ENCODE measurements around the gene LPAR5.
A peak's percentile ranks its signal among the peaks of the same experiment; 100 is the strongest.

Gene LPAR5

DNA sequence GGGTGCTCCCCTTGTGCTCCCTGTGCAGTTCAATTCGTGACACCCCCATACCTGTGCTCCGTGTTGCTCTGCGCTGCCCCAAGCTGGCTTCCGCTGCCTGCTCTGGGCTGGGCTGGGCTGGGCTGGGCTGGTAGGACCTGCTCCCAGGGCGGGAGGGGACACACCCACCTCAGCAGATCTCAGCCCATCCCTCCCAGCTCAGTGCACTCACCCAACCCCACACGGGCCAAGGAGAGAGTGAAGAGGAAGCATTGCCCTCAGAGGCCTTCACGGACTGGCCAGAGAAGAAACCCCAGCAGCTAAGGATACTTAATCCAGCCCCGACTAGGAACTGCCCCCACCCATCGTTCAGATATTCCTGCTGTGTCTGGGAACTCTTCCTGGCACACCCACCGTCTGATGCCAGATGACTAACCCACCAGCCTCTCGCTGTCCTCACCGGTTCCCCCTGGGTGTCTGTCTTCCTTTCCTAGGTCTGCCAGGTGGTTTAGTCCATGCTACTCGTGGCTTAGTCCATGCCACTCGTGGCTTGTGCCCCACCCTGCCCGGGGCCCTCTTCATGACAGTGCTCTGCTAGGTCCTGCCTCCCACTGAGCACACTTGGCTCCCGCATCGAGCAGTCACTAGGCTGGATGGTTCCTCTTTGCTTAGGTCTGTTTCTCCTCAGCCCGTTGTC, at the start of gene LPAR5:
Gene LPAR5, minus strand, starts transcription at position 104 of the 676 bp plus-strand sequence. CDS start 14,711 bp downstream, outside the sequence.
- no peak for DNase-seq

DNA sequence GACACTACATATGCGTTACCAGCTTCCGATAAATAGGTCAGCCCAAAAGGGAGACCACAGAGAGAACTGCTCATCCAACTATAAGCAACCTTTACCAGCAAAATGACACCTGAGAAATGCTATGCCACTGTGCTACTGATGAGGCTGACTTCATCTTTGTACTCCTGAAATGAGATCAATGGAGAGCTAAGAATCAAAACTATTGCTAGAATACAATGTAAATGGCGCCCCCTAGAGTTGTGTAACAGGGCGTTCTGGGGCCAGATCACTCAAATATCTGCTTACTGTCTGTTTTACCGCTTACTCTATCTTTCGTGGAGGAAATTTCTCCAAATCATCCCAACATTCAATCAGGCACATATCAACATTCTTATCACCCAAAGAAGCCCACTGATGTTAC, 48.9 kb upstream of the LPAR5 start:
- peak; percentile 21 to 47 for DNase-seq

DNA sequence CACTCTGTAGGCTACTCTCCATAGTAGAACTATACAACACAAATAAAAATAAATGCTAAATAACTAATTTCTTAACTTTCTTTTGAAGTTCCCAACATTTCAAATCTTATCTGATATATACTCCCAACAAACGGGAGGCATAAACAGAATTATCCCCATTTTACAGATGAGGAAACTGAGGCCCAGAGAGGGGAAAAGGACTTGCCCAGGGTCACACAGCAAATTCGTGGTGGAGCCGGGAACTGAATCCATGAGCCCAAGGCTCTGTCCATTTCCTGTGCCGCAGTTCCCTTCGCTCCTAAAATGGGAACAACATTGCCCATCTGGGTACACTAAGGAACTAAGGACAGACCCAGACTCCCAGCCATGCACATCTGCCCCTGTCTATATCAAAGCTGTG, 41.2 kb upstream of the LPAR5 start:
- DNase-seq: no peak

DNA sequence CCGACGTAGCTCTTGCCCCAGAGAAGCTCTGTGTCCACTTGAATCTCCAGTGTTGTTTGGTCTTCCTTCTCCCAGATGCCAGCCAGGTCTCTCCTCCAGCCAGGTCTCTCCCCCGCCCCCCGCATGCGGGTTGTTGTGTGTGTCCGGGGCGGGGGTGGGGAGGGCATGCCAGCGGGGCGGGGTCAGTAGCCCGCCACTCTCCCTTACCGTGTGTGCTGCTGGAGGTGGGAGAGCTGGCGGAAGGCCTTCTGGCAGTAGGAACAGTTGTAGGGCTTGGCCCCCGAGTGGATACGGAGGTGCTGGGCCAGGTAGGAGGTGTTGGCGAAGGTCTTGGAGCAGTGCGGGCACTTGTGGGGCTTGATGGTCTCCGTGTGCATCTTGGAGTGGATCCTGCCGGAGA, 36.4 kb upstream of the LPAR5 start:
- no peak for DNase-seq

- no peak for DNase-seq
Observed at GRCh38 chr12:6667559-6668210, 31.9 kb upstream of the LPAR5 start.

DNA sequence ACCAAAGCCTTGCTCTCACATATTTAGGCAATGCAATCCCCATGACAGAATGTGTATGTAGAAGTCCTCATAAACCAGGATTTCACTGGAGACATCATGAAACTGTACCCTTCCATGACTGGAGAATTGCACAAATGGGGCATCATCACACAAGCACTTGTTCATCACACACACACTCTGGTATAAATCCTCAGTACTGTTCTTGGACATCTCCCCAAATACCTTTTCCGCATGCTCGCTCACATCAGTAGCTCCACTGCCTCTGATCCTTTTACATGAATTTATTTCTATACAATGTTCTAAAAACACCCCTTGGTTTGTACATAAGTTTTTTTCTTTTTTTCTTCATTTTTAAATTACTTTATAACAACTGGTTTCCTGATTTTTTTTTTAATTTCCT, 30.5 kb upstream of the LPAR5 start:
- DNase-seq: no peak

DNA sequence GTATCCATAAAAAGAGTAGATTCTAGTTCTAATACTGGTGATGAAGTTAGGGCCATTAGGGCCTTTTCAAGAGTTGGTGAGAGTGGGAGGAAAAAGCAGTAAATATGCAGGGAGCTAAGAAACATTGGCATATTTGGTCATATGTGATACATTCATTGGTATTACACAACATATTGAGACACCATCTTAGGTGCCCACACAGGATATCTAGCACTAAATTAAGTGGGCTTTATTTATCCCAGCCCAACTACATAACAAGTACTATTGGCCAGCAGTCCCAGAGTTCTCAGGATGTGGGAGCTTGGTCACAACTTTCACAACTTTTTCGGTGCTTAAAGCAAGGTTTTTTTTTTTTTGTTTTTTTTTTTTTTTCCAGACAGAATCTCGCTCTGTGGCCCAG, 29.1 kb upstream of the LPAR5 start:
- DNase-seq: no peak

DNA sequence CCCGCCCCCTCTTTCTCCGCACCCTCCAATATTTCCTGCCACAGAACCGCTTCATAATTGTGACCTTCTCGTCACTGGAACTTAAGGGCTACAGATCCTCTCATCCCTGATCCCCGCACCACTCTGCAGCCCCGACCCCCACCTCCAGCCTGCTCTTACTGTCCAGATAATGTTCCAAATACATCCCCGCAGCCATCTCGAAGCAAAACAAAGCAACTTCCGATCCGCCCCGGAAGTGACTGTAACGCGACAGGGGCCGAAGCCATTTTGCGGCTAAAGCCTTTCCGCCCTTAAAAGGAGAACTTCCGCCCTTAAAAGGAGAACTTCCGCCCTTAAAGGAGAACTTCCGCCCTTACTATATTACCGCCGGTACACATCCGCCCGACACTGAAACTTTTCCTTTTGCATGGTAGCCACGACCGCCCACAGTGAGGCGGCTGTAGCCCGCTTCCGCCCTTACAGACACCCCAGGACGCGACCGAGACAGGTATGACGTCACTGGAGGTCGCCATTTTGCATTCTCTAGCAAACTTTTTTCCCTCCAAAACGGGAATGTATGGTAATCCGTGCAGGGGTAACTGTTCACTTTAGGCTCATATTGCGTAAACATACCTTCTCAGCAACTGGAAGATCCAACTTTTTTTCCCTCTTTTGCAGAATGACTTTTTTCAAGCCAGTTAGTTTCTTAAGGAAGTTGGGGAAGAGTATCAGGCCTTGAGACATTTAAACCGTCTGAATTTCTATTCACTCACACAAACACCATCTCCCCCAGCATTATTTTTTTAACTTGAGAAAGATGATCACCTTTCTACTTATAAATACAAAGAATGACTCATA, 27.4 kb upstream of the LPAR5 start, which contains the start of gene ING4:
Gene ING4, minus strand, starts transcription at position 214 of the 837 bp plus-strand sequence. Its CDS starts 18 bp downstream, at position 196.
- DNase-seq: peak; percentile 98 to 100

- DNase-seq: peak in 1 of 2 experiments; percentile 40
Observed at GRCh38 chr12:6662602-6662905, 26.8 kb upstream of the LPAR5 start.

DNA sequence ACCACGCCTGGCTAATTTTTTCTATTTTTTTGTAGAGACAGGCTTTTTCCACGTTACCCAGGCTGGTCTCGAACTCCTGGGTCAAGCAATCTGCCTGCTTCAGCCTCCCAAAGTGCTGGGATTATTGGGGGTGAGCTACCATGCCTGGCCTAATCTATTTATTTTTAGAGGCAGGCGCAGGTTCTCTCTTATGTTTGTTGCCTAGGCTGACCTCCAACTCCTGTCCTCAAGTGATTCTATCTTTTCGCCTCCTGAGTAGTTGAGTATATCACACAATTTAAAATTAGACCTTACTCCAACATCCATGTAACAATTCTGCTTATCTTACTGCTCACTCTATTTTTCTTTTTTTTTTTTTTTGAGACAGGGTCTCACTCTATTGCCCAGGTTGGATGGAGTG, 18.2 kb upstream of the LPAR5 start:
- DNase-seq: no peak

GRCh38 chr12:6653342-6653741, 17.6 kb upstream of the LPAR5 start:
- no peak for DNase-seq

DNA sequence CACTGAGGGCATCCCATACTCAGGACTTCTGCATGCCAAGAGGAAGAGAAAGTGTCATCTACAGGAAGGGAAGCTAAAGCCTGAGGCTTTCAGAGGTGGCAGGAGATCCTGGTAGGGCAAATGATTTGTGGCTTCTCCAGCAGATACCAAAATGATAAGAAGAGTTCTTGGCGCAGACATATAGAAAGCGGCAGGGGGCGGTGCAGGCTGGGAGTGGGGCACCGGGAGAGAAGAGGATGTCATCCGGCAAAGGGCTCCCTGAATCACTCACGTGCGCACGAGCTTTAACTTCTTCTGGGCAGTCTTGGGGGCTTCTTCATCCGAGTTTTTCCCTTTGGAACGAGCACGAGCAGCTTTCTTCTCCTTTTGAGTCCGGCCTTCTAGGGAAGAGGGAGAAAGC, 16.6 kb upstream of the LPAR5 start:
- DNase-seq: no peak

DNA sequence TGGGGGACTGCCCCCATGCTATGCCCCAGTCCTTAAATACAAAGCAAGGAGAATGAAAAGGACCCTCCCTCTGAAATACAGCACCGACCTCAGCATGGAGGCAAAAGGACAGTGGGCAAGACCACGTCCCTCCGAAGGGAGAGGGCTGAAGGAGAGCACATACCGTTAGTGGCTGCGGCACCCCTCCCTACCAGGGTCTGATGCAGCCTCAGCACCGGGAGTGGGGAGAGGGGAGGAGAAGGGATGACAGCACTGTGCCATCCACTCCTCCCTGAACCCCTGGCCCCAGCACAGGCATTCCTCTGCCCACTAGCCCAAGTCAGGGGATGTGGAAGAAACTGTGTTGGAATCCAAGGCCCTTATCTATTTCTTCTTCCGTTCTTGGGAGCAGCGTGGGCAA, 15.1 kb upstream of the LPAR5 start:
- DNase-seq: no peak

- peak; percentile 70 to 71 for DNase-seq
Observed at GRCh38 chr12:6647083-6647604, 11.4 kb upstream of the LPAR5 start, which contains the start of gene ACRBP. TSS of gene ACRBP (minus strand) at chr12:6647432. CDS start at chr12:6647366, 66 bp downstream.

GRCh38 chr12:6646276-6647082, 10.7 kb upstream of the LPAR5 start:
- no peak for DNase-seq

DNA sequence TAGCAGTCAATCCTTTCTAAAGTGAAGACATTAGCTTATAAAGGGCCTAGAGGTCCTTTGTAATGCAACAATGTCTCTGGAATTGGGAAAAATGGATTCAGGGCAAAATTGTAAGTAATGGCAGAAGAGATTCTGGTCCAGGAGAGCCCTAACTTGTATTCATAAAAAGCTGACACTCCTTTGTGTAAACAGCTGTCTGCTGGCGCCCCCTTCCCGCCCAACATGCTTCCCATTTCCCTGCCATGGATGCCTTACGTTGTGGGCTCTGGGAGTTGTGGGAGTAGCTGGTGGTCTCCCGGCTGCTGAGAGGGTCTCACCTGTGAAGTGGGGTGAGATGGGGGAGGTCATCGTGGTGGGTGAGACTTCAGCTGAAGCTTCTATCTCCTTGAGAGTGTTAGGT, 9.1 kb upstream of the LPAR5 start:
- no peak for DNase-seq

DNA sequence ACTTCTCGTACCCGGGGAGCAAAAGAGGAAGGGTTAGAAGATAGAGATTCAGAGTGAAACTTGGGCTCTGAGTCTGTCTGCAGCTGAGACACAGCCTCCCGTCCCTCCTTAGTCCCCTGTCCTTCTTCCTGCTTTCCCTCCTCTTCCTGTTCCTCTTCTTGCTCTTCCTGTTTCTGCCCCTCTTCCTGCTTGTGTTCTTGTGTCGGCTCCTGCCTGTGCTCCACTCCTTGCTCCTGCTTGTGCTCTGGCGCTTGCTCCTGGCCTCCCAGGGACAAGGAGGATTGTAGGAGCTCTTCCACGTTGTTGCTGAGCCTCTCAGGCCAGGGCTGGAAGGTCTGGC, 8.5 kb upstream of the LPAR5 start:
- DNase-seq: no peak

GRCh38 chr12:6643569-6644256, 8.0 kb upstream of the LPAR5 start:
- DNase-seq: no peak

GRCh38 chr12:6641131-6641530, 5.4 kb upstream of the LPAR5 start:
- no peak for DNase-seq

GRCh38 chr12:6640497-6640896, 4.7 kb upstream of the LPAR5 start:
- no peak for DNase-seq

DNA sequence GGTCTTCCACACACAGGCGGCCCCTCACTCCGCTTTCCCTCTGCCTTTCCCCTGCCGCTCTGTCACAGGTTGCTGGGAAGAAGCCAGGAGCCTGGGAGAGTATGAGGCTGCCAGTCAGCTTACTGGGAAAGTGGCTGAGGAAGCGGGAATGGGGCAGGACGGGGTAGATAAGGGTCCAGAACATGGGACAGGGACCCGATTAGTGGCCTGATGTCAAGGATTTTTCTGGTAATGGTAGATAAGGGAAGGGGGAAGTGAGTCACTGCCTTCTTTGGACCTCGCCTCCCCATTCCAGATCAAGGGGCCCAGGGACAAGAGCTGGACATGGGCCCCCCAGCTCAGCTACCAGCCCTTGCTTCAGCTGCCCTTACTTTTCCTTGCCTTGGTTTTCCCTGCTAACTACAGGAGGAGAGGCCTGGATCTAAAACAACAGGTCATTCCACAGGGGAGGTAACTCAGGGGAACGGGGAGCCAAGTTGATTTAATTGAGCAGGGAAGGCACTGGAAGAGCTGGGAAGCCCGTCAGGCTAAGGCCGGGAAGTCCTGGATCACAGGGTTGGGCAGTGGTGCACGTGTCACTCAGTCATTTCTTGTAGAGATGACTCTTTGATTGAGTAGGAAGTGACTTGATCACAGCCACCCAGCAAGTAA, 3.5 kb upstream of the LPAR5 start:
- DNase-seq: no peak

- DNase-seq: no peak
Observed at GRCh38 chr12:6638305-6638704, 2.5 kb upstream of the LPAR5 start.
